CD4-positive, CD25-positive, alpha-beta regulatory T cell (primary cell): ENCODE results near the gene BCHE. TPM values are rescaled to one million over a fixed set of nuclear protein-coding genes. Genes with fewer than 3 reads are reported as not detected.

Source experiments
- ATAC-seq, 2 donors: fragments of 150-1000 bp; cut with Tn5 transposase; one replicate each; pipeline ENCODE4 v1.10.0; 2021; ENCODE audit warnings: low read depth in 2 of 2, moderate number of reproducible peaks in 2 of 2, moderate library complexity in 1 of 2
- DNase-seq, 3 donors: peaks; one replicate each; pipeline versions ENCODE4 v3.0.0 to v3.0.0-alpha.2; 2012 to 2022; ENCODE audit warnings: mixed read lengths in 1 of 3
- H3K27ac ChIP-seq: one replicate; pipeline ENCODE4 v1.7.0; 2013; ENCODE audit warnings: mild to moderate bottlenecking, low read length; ENCODE audit not compliant: insufficient read depth, poor library complexity, severe bottlenecking
- H3K27me3 ChIP-seq: one replicate; pipeline ENCODE4 v1.7.0; 2013; ENCODE audit warnings: low read length; ENCODE audit not compliant: control insufficient read depth, insufficient read depth
- H3K36me3 ChIP-seq: one replicate; pipeline ENCODE4 v1.7.0; 2013; ENCODE audit warnings: mild to moderate bottlenecking, low read length, moderate library complexity; ENCODE audit not compliant: control insufficient read depth, insufficient read depth
- H3K4me1 ChIP-seq: 2 replicates; pipeline ENCODE4 v1.7.0; 2013; ENCODE audit warnings: mild to moderate bottlenecking, low read length; ENCODE audit not compliant: insufficient read depth, control insufficient read depth, poor library complexity, severe bottlenecking
- H3K4me3 ChIP-seq: one replicate; pipeline ENCODE4 v1.7.0; 2013; ENCODE audit warnings: low read depth, mild to moderate bottlenecking, low read length, moderate library complexity
- H3K9me3 ChIP-seq, 2 experiments: 1 replicate in 1 of 2; 2 replicates in 1 of 2; pipeline ENCODE4 v1.7.0; 2013; ENCODE audit warnings: low read length in 2 of 2, mild to moderate bottlenecking in 1 of 2, moderate library complexity in 1 of 2; ENCODE audit not compliant: control insufficient read depth in 2 of 2
- H3K27ac Mint-ChIP-seq, 3 donors: one replicate each; pipeline ENCODE4 v1.8.0; 2020 to 2022; ENCODE audit warnings: mild to moderate bottlenecking in 3 of 3, mixed read lengths in 3 of 3, moderate library complexity in 2 of 3
- H3K27me3 Mint-ChIP-seq: one replicate; pipeline ENCODE4 v1.8.0; 2022; ENCODE audit warnings: mild to moderate bottlenecking, mixed read lengths
- H3K36me3 Mint-ChIP-seq: one replicate; pipeline ENCODE4 v1.8.0; 2020; ENCODE audit warnings: mixed read lengths
- H3K4me1 Mint-ChIP-seq, 4 donors: one replicate each; pipeline ENCODE4 v1.8.0; 2020 to 2022; ENCODE audit warnings: mixed read lengths in 4 of 4, mild to moderate bottlenecking in 1 of 4
- H3K4me3 Mint-ChIP-seq, 4 donors: one replicate each; pipeline ENCODE4 v1.8.0; 2020 to 2022; ENCODE audit warnings: mild to moderate bottlenecking in 4 of 4, mixed read lengths in 4 of 4, moderate library complexity in 3 of 4
- H3K9me3 Mint-ChIP-seq, 7 donors: one replicate each; pipeline ENCODE4 v1.8.0; 2020 to 2022; ENCODE audit warnings: mixed read lengths in 7 of 7, mild to moderate bottlenecking in 3 of 7, moderate library complexity in 2 of 7
- polyA plus RNA-seq, 4 donors: library from polyadenylated mRNA; unstranded; fragments of 300-500 nt; fragmentation: Illumina TruSeq; gene quantifications; one replicate each; pipeline ENCODE4 v1.2.3, GENCODE V29; 2021
- total RNA-seq: library from RNA; stranded (reverse); gene quantifications from one replicate; pipeline ENCODE4 v1.2.3, GENCODE V29; 2022

BCHE gene
- total and polyA plus RNA-seq, 5 donors from 2014 or later: not detected

DNA sequence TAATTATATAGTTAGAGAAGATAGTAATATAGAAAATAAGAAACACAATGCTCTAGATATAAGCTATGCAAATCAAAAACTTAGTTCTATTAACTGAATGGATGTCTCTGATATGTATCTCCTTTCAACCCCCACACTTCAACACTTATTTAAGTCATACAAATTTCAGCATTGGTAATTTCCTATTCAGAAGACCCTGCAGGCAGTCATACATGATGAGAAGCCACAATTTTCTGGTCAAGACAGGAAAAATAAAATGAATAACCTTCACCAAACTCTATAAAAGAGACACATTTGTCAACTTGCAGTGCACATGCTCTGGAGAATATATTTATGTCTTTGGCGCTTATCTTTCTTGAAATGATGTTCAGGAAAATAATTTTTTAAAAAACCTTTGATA, 578 bp upstream of the BCHE start:
- Histone ChIP-seq H3K9me3 (no peaks in the 10 kb centered on the region), H3K36me3 (no peaks in the 10 kb centered on the region), H3K27me3 (no peaks in the 10 kb centered on the region), H3K4me1 (no peaks in the 10 kb centered on the region), H3K4me3 (no peak overlapping the region), H3K27ac (no peak overlapping the region)
- Mint-ChIP-seq H3K27me3 (no peaks in the 10 kb centered on the region), H3K4me1 (no peaks in the 10 kb centered on the region), H3K27ac (no peak overlapping the region), H3K9me3 (peaks cover 0 to 9% (median 3%) of the 10 kb centered on the region in 7 donors), H3K36me3 (no peaks in the 10 kb centered on the region), H3K4me3 (no peak overlapping the region)
- DNase-seq (no peak), ATAC-seq (no peak)

DNA sequence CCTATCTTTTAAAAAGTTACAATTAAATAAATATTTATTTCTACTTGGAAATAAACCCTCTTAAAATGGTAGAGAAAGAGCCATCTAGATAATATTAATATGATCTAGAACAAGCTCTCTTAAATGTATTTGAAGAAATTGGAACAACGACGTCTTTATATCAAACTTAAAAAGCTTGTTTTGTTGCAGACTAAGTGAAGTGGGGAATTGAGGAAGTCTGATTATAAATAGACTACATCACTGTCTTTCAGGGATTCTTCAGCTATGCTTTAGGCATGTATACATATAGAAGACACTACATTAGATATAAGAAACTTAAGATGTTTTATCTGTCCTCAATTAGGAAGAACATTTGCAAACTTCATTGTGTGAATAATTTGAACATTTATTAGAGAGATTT, 1.8 kb downstream of the BCHE start:
- H3K27me3 Mint-ChIP-seq: no peaks in the 10 kb centered on the region
- H3K4me1 Mint-ChIP-seq: no peaks in the 10 kb centered on the region
- H3K4me3 Mint-ChIP-seq: no peak overlapping the region
- no peaks in the 10 kb centered on the region for H3K36me3 ChIP-seq
- H3K4me1 ChIP-seq: no peaks in the 10 kb centered on the region
- H3K27ac Mint-ChIP-seq: no peak overlapping the region
- DNase-seq (no peak), ATAC-seq (no peak)
- no peak overlapping the region for H3K27ac ChIP-seq
- no peak overlapping the region for H3K4me3 ChIP-seq
- no peaks in the 10 kb centered on the region for H3K27me3 ChIP-seq
- no peaks in the 10 kb centered on the region for H3K36me3 Mint-ChIP-seq
- H3K9me3 ChIP-seq: no peaks in the 10 kb centered on the region
- peaks cover 0 to 4% (median 2%) of the 10 kb centered on the region in 7 donors for H3K9me3 Mint-ChIP-seq

DNA sequence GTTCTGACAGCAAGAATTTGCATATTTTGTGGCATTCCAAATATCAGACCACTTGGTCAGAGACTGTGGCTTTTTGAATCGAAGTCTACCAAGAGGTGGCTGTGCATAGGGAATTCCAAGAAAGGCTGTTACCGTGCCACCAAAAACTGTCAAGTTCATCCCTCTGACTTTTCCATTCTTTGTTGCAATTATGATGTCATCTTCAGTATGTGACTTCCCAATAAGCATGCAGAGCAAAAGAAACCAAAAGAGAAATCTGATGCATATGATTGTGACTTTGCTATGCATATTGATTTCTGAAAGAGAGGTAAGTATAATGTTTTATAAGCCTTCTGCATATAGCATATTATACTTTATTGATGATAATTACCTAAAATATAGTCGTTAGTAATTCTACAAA, 6.5 kb downstream of the BCHE start:
- H3K27me3 Mint-ChIP-seq: no peaks in the 10 kb centered on the region
- H3K27ac Mint-ChIP-seq: no peak overlapping the region
- H3K4me3 ChIP-seq: no peak overlapping the region
- ATAC-seq: no peak
- peaks cover 0 to 8% (median 3%) of the 10 kb centered on the region in 7 donors for H3K9me3 Mint-ChIP-seq
- no peaks in the 10 kb centered on the region for H3K4me1 ChIP-seq
- H3K9me3 ChIP-seq: no peaks in the 10 kb centered on the region
- no peaks in the 10 kb centered on the region for H3K36me3 ChIP-seq
- no peaks in the 10 kb centered on the region for H3K4me1 Mint-ChIP-seq
- no peaks in the 10 kb centered on the region for H3K27me3 ChIP-seq
- H3K36me3 Mint-ChIP-seq: no peaks in the 10 kb centered on the region
- DNase-seq: no peak
- no peak overlapping the region for H3K4me3 Mint-ChIP-seq
- no peak overlapping the region for H3K27ac ChIP-seq

DNA sequence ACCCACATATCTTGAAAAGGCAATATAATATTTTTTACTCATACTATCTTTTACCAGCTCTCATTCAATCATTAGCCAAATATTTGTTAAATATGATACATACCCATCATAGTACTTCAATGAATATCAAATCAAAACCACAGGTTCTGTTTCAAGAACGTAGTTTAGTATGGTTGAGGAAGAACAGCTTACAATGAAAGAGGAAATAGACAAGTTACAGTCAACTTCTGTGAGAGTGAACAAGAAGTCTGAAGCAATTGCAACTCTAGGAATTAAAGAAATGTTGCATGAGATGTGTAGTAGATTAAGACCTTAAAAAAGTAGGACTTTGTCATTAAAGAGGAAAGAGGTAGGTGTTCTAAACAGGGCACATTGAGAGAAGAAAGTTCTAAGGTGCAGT, 9.3 kb downstream of the BCHE start:
- no peaks in the 10 kb centered on the region for H3K36me3 Mint-ChIP-seq
- Histone ChIP-seq H3K27me3 (no peaks in the 10 kb centered on the region), H3K36me3 (no peaks in the 10 kb centered on the region), H3K27ac (no peak overlapping the region), H3K4me1 (no peaks in the 10 kb centered on the region), H3K9me3 (no peaks in the 10 kb centered on the region), H3K4me3 (no peak overlapping the region)
- H3K4me1 Mint-ChIP-seq: no peaks in the 10 kb centered on the region
- H3K27ac Mint-ChIP-seq: no peak overlapping the region
- ATAC-seq (no peak), DNase-seq (no peak)
- H3K4me3 Mint-ChIP-seq: no peak overlapping the region
- no peaks in the 10 kb centered on the region for H3K27me3 Mint-ChIP-seq
- H3K9me3 Mint-ChIP-seq: peaks cover 0 to 8% (median 3%) of the 10 kb centered on the region in 7 donors

DNA sequence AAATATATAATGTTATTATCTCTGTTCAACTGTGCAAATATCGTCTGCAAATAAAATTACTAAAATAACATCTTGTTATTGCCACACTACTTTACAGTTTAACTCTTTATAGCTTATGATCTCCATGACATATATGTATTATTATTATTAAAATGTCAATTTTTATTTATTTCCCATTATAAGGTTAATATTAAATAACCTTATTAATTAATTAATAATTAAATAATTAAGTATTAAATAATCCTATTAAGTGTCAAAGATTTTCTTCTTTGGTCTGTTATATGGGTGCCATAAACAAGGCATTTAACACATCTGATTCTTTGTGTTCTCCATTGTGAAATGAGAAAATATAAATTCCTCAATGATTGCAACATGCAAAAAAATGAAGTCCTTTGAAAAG, 10.0 kb downstream of the BCHE start:
- H3K36me3 Mint-ChIP-seq: no peaks in the 10 kb centered on the region
- peaks cover 0 to 8% (median 3%) of the 10 kb centered on the region in 7 donors for H3K9me3 Mint-ChIP-seq
- Histone ChIP-seq H3K27ac (no peak overlapping the region), H3K36me3 (no peaks in the 10 kb centered on the region), H3K27me3 (no peaks in the 10 kb centered on the region), H3K9me3 (no peaks in the 10 kb centered on the region), H3K4me3 (no peak overlapping the region), H3K4me1 (no peaks in the 10 kb centered on the region)
- no peak overlapping the region for H3K27ac Mint-ChIP-seq
- no peaks in the 10 kb centered on the region for H3K4me1 Mint-ChIP-seq
- DNase-seq: no peak
- H3K4me3 Mint-ChIP-seq: no peak overlapping the region
- ATAC-seq: no peak
- H3K27me3 Mint-ChIP-seq: no peaks in the 10 kb centered on the region

DNA sequence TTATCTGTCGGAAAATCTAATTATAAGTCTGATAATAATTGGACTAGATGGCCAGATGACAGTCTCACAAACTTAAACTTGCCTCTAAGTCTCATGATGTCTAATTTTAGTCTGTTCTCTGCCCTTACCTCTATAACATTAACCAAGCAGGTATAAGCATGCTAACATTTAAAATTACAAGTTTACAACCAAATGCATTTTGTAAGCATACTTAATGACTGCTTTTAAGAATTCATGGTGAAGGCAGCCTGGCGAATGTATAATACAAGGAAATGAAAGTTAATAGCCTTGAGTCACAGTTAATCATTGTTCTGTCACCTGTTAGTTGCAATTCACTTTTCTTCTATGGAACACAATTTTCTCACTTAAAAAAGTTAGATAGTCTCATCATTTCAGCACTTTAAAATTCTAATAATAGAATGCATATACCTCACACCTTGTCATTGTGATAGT, 16.5 kb downstream of the BCHE start:
- H3K27me3 Mint-ChIP-seq: no peaks in the 10 kb centered on the region
- Histone ChIP-seq H3K27ac (no peak overlapping the region), H3K27me3 (no peaks in the 10 kb centered on the region), H3K4me3 (no peak overlapping the region), H3K4me1 (no peaks in the 10 kb centered on the region), H3K36me3 (no peaks in the 10 kb centered on the region), H3K9me3 (no peaks in the 10 kb centered on the region)
- H3K9me3 Mint-ChIP-seq: peaks cover 0 to 12% (median 4%) of the 10 kb centered on the region in 7 donors
- no peaks in the 10 kb centered on the region for H3K36me3 Mint-ChIP-seq
- ATAC-seq: no peak
- H3K4me1 Mint-ChIP-seq: no peaks in the 10 kb centered on the region
- no peak for DNase-seq
- H3K4me3 Mint-ChIP-seq: no peak overlapping the region
- no peak overlapping the region for H3K27ac Mint-ChIP-seq

DNA sequence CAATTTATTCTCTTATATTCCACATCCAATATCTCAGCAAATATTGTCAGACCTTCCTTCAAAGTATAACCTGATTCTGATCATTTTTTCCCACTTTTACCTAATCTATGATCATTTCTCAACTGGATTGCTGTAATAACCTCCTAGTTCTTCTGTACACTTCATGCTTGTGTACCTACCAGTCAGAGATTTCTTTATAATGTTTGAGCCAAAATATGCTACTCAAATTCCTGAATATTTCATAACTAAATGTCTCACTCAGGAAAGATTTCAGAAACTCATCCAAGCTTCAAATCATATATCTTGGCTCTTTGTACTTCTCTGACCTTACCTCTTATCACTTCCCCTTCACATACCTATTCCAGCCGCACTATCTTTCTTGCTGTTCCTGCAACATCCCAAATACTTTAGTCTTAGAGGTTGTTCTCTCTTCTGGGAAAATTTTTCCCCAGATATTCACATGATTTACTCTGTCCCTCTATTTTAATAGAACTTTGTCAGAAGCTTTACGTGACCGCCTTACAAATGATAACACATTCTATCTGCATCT, 20.0 kb downstream of the BCHE start:
- Mint-ChIP-seq H3K4me3 (no peak overlapping the region), H3K27ac (no peak overlapping the region), H3K36me3 (no peaks in the 10 kb centered on the region), H3K4me1 (no peaks in the 10 kb centered on the region), H3K9me3 (peaks cover 2 to 8% (median 4%) of the 10 kb centered on the region in 7 donors), H3K27me3 (no peaks in the 10 kb centered on the region)
- H3K4me1 ChIP-seq: no peaks in the 10 kb centered on the region
- DNase-seq (no peak), ATAC-seq (no peak)
- H3K4me3 ChIP-seq: no peak overlapping the region
- no peaks in the 10 kb centered on the region for H3K36me3 ChIP-seq
- no peaks in the 10 kb centered on the region for H3K9me3 ChIP-seq
- H3K27me3 ChIP-seq: no peaks in the 10 kb centered on the region
- no peak overlapping the region for H3K27ac ChIP-seq

DNA sequence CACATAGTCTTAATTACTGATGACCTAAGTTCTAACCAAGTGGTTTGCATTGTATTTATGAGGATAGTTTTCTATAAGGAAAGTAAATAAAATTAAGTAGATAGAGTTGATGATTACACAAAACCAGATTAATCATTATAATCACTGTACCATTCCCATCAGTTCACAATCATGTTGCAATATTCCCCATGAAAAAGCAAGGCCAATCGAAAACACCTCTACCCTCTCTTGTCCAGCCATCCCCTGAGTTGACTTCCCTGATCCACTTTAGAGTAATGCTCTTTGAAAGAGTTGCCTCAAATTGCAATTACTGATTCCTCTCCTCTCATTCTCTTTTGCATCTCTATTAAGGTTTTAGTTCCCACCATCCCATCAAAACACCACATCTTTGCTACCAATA, 21.0 kb downstream of the BCHE start:
- no peaks in the 10 kb centered on the region for H3K36me3 Mint-ChIP-seq
- Histone ChIP-seq H3K9me3 (no peaks in the 10 kb centered on the region), H3K27ac (no peak overlapping the region), H3K36me3 (no peaks in the 10 kb centered on the region), H3K4me1 (no peaks in the 10 kb centered on the region), H3K27me3 (no peaks in the 10 kb centered on the region), H3K4me3 (no peak overlapping the region)
- no peak for ATAC-seq
- H3K9me3 Mint-ChIP-seq: peaks cover 2 to 8% (median 4%) of the 10 kb centered on the region in 7 donors
- H3K4me1 Mint-ChIP-seq: no peaks in the 10 kb centered on the region
- no peak overlapping the region for H3K27ac Mint-ChIP-seq
- H3K4me3 Mint-ChIP-seq: no peak overlapping the region
- H3K27me3 Mint-ChIP-seq: no peaks in the 10 kb centered on the region
- no peak for DNase-seq
